Anterior cingulate cortex (tissue), 58 donors: Measurements from ENCODE around the gene MLYCD.

Source experiments
- DNase-seq, 58 donors: peaks; one replicate each; lab custom pipeline; 2025; lab: John Stamatoyannopoulos, UW

Gene MLYCD

DNA sequence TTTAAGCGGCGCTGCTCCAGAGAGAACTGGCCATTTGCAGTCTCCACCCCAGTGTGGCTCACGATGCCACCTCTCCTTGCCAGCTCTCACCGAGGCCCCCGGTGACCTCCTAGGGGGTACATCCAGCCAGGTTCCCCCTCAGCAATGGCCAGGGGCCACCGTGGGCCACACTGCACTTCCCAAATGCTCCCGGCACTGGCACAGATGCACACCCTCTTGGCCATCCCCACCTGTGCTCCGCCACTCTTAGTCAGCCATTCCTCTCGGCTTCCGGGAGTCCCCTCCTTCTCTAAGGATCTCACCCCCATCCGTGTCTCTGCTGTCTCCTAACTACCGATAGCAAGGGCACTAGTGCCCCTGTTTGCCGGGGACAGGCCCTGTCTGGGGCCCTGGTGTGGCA is 25.8 kb downstream of the MLYCD start:
- no peak for DNase-seq

DNA sequence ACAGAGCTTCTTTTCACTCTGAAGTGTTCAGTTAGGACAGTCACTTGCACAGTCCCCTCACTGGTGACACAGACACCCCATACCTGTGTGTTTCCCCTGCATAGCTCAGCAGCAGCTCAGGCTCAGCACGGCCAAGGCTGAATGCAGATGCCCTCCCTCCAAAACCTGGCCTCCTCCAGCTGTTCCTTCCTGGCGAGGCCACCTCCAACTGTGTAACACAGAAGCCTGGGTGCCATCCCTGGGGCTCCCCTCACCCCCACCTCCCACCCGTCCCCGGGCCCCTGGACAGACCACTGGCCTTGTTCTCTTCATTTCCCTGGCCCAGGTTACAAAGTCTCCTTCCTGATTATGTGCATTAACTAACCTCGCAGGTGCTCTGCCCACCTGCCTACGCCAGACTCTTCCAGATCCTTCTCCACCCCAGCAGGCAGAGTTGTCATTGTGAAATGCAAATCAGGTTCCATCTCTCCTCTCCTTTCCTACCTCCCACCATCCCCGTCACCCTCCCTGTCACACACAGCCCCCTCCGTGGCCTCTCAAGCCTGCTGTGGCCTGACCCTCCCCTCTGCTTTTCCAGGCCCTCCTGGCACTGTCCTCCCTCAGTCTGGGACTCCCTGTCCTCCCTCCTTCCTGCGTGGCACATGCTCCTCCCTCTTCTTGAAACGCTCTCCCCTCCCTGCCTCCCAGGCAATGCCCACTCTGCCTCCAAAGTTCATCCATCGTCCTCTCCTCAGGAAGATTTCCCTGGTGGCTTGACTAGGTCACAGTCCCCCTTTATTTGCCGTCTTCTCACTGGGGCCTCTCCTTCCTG is 26.4 kb downstream of the MLYCD start:
- peak in 1 of 58 donors; percentile 23 for DNase-seq

DNA sequence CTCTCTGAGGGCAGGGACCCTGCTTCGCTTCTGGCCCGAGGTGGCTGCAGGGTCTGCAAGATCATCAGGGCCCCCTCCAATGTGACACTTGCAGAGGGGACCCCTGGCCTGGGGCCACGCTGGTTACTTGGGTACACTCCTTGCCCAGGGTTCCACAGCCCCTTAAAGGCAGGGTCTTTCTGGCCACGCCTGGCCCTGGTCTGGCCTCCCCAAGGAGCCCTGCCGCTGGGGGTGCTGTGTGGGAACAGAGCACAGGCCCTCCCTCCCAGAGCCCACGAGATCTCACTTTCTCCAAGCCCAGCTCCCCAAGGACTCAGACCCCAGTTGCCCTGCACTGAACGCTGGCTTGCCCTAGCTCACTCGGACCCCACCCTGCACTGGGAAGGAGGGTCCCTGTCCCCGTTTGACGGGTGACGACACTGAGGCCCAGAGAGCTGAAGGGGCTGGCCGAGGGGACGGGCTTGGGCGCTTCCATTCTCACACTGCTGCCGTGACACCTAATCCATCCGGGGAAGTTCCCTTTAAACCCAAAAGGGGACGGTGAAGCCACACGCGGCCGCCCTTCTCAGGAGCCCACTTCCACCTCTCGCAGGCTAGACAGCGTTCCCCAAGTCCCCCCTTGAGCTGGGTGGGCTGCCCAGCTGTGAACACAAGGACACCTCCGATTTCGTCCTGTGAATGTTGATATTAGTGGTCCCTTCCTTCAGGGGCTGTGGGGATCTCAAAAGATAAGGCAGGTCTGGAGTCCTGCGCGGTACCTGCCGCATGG is 27.2 kb downstream of the MLYCD start:
- no peak for DNase-seq

DNA sequence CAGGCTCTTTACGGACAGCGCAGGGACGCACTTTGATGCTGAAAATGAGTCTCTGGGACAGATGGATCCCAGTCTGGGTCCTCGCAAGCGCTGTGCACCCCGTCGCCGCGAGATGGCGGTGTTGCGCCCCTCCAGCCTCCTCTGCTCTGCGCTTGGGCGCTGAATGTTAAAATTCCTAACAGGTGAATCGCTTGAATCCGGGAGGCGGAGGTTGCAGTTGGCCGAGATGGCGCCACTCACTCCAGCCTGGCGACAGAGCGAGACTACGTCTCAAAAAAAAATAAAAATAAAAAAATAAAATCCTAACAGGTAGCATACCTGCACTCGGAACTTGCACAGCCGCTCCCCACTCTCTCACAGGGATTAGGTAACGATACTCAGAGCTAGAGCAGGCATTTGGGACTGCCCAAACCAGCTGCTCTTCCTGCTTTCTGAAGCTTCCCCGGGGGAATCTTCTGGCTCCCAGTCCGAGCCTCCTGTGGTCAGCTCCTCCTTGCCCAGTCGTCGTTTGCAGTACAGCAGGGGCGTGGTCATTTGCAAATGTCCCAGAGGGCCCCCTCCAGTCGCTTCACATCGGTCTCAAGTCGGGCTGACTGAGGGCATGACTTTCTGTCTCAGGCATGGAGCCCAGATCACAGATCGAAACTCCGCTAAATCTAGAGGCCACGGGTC is 27.9 kb downstream of the MLYCD start:
- DNase-seq = peak in 47 of 58 donors; percentile 7 to 79 (median 39)

DNA sequence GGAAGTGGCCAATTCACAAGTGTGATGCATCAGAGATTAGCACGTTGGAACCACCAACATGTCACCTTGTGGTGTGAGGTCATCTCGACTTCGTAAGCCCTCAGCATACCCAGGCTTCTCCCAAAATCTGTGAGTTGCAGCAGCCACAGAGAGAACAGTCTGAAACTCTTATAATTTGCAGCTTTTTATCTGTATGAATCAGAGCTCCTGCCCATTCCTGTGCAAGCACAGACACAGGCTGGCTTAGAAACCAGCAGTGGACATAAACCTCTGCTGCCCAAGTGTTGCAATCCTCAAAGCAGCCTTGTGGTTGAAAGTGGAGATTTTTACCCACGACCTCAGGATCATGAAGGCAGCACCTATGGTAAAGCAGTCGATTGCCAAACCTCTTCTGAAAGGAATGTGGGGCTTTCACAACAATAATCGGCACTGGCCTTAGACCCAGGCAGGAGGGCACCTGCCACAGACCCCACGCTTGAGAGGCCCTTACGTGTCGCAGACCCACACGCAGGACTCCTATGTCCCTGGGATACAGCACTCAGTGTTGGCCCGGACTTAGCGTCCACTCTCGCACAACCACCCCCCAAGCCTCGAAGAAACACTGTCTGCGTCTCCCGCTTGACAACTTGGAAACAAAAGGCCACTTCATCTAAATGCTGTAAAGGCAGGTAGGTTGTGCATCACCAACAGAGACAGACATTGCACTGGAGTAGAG is 29.6 kb downstream of the MLYCD start:
- no peak for DNase-seq

DNA sequence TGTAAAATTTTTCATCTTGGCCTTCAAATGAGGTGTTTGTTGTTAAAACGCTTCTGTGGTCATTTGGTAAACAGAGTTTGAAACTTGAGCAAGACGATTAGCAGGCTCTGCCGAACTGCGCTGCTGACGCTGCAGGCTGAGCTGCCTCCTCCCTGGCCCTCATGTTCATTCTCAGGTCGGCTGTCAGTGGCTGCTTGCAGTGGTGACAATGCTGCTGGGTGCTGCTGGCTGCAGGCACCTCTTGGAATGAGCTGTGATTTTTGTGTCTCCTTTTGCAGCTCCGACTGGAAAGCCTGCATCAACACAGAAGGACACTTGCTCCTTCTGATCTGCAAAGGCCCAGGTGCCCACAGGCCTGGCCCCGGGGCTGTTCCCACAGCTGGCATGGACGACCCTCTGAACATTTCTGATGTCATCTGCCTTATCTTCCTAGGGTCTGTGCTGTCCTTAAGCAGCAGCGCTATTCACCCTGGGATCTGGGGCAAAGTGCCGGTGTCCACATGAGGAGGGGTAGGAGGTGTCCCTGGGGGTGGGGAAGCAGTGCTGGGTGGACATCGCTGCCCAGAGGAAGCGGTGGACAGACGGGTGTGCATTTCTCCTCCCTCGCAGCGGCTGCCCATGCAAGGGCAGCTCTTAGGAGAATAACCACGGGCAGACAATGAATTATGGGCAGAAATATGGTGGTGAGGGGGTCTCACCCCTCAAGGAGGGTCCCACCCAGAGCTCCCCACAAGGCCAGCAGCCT is 31.1 kb downstream of the MLYCD start:
- no peak for DNase-seq

DNA sequence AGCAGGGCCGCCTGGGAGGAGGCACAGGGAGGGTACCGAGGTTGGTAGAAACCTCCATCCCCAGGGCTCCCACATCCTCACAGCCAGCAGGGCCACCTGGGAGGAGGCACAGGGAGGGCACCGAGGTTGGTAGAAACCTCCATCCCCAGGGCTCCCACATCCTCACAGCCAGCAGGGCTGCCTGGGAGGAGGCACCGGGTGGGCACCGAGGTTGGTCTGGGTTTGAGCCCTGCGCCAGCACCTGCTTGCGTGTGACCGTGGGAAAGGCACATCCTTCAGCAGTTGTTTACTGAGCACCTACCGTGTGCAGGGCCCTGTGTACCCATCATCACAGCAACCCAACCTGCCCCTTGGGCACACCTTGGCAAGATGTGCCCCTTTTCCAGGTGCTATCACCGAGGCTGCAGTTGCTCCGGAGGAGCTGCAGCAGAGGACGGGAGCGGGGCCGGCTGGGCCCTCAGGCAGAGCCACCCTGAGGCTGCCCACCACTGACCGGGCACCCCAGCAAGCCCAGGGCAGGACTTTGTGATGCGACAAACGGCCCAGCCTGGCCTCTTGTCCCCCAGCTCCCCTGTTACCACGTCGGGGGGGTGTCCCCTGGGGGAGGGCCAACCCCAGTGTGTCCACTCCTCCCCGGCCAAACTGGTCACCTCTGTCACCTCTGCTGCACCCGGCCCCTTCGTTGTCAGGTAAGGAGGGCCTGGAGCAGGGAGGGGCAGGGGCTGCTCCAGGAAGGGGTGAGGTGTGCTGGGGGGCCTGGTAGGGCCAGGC is 32.0 kb downstream of the MLYCD start:
- no peak for DNase-seq

DNA sequence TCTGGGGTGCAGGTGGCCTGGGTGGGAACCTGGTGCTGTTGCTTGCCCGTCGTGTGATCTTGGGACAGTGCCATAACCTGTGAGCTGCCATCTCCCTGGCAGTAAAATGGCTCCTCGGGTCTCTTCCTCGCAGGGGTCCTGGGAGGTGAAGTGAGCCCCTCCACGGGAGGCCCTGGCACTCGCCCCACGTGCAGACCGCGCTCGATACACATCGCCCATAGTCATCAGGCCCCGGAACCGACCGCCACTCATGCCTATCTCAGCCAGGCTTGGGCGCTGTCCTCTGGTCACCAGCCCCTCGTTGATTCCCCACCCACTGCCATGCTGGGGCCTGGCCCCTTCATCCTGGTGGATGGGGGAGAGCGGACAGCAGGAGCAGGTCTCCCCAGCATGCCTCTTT is 32.6 kb downstream of the MLYCD start:
- no peak for DNase-seq

DNA sequence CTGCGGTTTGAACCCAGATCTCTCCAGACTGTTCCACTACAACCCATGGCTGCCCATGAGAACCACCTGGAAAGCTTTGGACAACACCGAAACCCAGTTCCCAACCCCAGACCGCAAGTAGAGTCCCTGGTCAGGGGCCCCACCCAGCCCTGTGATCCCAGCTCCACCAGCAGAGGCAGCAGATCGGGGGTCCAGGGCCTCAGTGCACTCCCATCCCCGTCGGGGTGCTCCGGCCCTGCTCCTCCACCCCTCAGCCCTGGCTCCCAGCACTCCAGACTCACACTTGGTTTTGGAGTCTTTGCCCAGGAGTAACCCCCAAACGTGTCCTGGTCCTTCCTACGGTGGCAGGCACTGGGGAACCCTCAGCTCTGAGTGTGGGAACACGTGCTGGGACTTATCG is 33.4 kb downstream of the MLYCD start:
- no peak for DNase-seq

DNA sequence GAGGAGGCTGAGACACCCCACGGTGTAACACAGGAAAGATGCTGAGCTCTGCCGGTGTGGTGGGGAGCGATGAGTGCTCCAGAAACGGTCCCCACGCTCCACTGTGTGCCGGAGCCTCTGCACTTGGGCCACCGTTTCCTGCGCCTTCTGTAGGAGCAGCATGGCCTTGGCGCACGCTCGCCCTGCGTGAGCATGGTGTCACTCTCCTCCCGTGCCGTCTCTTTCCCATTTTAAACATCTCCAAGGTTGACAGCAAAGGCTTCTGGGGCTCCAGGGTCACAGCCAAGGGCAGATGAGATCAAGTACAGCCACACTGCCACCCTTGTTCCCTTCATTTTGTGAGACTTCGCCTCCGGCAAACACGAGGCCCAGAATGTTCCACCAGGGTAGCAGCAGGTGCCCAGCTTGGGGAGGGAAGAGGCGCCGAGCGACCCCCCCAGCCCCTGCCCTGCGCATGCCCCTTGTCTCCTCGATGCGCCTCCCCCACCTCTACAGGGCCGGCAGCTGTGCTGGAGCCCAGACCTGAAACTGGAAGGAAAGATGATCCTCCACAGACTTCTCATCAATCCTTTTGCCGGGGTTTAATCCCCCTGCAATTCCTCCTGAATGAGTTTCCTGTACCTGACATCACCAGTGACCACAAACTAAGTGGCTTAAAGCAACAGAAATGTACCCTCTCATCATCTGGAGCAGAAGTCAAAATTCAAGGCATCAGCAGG is 34.2 kb downstream of the MLYCD start:
- DNase-seq = no peak

DNA sequence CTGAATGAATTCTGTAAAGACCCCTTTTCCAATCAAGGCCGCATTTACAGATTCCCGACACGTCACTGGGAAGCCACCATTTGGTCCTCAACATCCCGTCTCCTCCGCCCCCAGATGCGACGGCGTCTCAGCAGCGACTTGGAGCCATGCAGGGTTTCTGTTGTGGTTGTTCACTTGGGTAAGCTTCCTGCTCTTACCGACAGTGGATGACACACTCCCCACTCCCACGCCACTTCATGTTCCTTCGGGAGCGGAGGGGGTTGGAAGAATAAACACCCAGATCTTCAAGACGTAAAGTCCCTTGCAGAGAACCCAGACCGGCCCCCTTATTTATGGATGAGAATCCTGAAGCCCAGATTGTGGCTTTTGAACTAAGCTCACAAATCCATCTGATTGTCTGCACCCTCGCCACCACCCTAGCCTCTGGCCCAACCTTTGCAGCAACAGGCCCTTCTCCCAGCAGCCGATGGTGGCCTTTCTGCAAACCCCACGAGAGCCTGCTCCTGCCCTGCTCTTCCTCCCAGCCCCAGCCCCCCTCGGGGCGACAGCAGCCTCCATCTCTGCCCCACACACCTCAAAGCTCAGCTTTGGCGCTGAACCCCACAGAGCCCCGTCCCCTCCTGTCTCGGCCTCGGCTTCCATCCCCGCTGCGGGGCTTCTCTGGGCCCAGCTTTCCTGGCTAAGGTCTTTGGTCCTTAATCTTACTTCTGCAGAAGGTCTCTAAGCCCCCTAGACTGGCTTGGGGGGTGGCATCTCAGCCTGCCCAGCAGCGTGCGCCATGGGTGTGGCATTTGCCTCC is 35.2 kb downstream of the MLYCD start:
- DNase-seq = peak in 28 of 58 donors; percentile 7 to 73 (median 28)

DNA sequence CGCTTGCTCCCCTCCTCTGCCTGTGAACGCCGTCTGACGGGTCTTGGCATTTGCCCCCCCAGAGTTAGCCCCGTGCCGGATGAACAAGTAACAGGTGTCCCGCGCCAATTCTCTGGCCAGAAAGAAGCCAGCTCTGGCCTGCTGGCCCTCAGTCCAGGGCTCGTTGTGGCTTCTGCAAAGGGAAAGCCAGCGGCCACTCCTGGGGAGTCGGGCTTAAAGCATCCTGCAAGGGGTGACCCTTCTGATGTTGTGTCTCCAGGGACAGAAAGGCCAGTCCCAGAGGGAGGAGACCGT is 35.7 kb downstream of the MLYCD start:
- no peak for DNase-seq

DNA sequence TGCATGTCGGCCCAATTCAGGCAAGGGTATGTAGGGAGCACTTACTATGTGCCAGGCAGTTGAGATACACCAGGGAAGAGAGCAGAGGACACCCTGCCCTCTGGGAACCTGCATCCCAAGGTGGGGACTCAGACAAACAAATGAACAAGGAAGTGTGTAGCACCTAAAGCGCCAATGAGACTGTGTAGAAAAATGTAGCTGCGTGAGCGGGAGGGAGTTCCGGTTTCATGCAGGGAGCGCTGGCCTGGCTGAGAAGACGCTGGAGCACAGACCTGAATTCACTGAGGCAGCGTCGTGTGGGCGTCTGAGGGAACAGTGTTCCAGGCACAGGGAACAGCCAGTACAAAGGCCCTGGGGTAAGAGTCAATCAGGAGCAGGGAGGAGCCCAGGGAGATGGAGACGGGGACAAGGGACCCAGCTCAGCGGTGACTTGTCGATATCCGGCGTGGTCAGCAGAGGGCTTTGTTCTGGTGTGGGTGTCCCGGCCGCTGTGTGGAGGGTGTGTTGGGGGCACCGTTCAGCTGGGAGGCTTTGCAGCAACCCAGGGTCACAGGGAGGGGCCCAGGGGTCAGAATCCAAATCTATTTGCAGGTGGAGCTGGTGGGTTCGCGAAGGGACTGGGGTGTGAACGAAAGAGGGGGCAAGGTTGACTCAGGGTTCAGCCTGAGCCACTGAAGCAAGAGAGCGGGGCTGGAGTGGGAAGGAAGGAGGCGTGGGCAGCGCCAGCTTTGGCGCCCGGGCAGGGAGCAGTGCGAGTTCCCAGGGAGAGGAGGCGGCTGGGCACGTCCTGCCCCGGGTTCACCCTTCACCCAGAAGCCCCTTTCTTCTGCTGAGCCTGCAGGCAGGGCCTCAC is 36.3 kb downstream of the MLYCD start:
- DNase-seq = no peak

DNA sequence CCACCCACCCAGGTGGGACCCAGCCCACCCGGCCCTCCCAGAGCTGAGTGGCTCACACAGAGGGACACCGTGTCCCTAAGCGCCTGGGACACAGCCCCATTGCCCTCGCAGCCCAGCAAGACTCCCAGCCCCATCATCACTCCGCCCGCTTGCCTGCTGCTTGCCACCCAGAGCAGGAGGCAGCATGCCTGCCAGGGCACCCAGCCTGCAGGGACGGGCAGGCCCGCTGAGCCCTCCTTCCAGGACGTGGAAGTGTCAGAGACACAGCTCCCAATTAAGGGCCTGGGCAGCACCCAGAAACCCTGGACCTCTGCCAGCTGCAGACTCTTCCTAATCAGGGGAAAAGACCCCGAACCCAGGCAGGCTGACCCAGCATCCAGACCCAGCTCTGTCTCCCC is 36.9 kb downstream of the MLYCD start:
- no peak for DNase-seq

DNA sequence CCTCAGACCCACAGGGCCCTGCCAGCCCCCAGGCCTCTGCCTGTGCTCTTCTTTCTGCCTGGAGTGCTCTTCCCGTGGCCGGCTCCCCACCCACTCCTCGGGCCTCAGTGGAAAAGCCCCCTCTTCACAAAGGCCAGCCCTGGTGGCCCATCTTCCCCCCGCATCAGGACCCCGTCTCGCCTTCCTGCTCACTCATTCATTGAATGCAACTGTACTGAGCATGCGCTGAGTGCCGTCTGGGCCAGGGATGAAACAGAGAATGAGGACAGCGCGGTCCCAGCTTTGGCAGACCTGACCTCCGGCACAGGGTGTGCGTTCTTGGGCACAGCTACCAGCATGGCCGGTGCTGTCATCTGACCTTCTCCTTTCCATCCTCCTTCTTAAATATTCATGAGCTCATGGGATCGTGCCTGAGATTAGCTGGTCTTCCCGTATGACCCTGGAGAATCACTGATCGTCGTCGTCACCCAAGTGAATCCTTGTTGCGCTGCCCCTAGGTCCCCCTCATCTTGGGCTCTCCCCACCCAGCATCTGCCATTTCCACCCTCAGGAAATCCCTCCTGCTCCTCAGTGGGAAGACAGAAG is 37.8 kb downstream of the MLYCD start:
- no peak for DNase-seq

DNA sequence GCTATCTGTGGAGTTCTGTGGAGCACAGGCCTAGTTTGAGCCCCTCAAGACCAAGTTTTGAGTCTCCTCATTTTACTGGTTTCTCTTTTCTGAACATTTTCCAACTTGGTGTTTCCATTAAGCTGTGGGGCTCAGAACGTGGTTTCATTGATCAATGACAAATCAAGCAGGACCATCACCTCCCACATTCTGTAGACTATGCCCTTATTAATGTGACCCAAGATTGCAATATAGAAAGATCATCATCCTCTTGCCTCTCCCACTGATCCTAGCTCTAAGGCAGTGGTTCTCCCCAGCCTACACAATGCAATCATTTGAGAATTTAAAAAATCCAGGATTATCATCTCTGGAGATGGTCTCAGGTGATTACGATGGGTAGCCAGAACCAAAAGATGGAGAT is 38.4 kb downstream of the MLYCD start:
- DNase-seq = no peak
